Measurements from ENCODE around the gene PARN.
"Not testable (repeated sequence)": the region's sequence is repeated elsewhere in the genome, so short reads cannot be mapped to it uniquely, and the experiment has no call there.

Gene PARN

GRCh38 chr16:14395710-14396304 lies 234.3 kb downstream of the PARN start:
- DNase-seq: not testable (repeated sequence)

GRCh38 chr16:14394834-14395233 lies 235.2 kb downstream of the PARN start:
- no peak for DNase-seq

- DNase-seq: no peak
Observed at GRCh38 chr16:14392960-14393359, 237.1 kb downstream of the PARN start.

- no peak for DNase-seq
Observed at GRCh38 chr16:14389359-14389758, 240.7 kb downstream of the PARN start.

GRCh38 chr16:14388243-14388642 lies 241.8 kb downstream of the PARN start:
- DNase-seq: no peak

- DNase-seq: no peak
Observed at GRCh38 chr16:14386115-14386514, 243.9 kb downstream of the PARN start.

All from CD4-positive, alpha-beta T cell treated with Interferon gamma for 1 hour (primary cell).